Left kidney (tissue), 1 donor: Measurements from ENCODE around the gene ASMT. TPM values are rescaled to one million over a fixed set of nuclear protein-coding genes. Genes with fewer than 3 reads are reported as not detected.

ENCODE experiments used
- polyA plus RNA-seq: library from polyadenylated mRNA; unstranded; fragments of 120-200 nt; gene quantifications from one replicate; pipeline ENCODE4 v1.2.1, GENCODE V29; 2013; ENCODE audit not compliant: insufficient read length

Gene ASMT
- polyA plus RNA-seq, 1 donor = 0.10 TPM

Other genes starting within 250 kb of the ASMT start
- 438 TPM for gene SLC25A6, start 222.9 kb upstream of the ASMT start, polyA plus RNA-seq
- 37.1 TPM for gene ASMTL, start 162.2 kb upstream of the ASMT start, polyA plus RNA-seq
- 0.73 TPM for gene P2RY8, start 77.9 kb upstream of the ASMT start, polyA plus RNA-seq
- 48.3 TPM for gene AKAP17A, start 23.5 kb upstream of the ASMT start, polyA plus RNA-seq